Measurements from ENCODE around the gene PABPN1L.

DNA sequence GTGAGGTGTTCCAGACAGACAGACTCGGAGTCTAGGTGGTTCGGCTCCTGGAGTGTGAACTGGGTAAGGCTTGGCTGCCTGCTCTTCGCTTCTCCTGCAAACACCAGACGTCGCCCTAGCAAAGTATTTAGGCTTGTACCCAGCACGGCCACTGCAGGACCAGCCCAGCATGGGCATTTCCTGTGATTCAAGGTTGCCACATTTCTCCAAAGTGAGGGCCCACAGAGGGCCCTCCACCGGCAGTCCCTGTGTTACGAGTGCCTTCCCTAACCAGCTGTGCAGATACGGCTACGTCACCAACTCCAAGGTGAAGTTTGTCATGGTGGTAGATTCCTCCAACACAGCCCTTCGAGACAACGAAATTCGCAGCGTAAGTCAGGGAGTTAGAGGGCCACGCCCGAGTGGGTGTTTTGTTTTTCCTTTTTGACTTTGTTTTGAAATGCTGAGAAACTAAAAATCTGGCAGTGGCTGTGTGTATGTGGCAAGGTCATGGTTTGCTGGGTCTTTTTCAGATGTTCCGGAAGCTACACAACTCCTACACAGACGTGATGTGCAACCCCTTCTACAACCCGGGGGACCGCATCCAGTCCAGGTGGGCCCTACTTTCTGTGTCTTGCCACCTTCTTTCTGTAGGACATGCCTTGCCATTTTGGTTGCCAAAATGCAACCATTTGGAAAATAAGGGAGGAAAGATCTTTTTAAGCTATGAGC is 6.9 kb downstream of the PABPN1L start:
- TF ChIP-seq, protein P1, sequence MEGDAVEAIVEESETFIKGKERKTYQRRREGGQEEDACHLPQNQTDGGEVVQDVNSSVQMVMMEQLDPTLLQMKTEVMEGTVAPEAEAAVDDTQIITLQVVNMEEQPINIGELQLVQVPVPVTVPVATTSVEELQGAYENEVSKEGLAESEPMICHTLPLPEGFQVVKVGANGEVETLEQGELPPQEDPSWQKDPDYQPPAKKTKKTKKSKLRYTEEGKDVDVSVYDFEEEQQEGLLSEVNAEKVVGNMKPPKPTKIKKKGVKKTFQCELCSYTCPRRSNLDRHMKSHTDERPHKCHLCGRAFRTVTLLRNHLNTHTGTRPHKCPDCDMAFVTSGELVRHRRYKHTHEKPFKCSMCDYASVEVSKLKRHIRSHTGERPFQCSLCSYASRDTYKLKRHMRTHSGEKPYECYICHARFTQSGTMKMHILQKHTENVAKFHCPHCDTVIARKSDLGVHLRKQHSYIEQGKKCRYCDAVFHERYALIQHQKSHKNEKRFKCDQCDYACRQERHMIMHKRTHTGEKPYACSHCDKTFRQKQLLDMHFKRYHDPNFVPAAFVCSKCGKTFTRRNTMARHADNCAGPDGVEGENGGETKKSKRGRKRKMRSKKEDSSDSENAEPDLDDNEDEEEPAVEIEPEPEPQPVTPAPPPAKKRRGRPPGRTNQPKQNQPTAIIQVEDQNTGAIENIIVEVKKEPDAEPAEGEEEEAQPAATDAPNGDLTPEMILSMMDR (IDR thresholded peaks at IDR 0.05): no peak
- no peak for TF ChIP-seq POLR2A (IDR thresholded peaks at IDR 0.05)

All from ovary (tissue), 3 donors.